Upper lobe of right lung (tissue), 1 donor: ENCODE measurements around the gene CELSR1. TPM values are rescaled to one million over a fixed set of nuclear protein-coding genes. Genes with fewer than 3 reads are reported as not detected.
A peak's percentile ranks its signal among the peaks of the same experiment; 100 is the strongest.

Experiments
- ATAC-seq: fragments of 200-7000 bp; cut with Tn5 transposase; one replicate; pipeline ENCODE4 v1.9.1; 2020; ENCODE audit warnings: mild to moderate bottlenecking, moderate library complexity
- DNase-seq: peaks from one replicate; pipeline ENCODE4 v3.0.0-alpha.2; 2020
- H3K27ac ChIP-seq: fragments of 200-600 bp; one replicate; pipeline ENCODE4 v1.8.0; 2022
- H3K27me3 ChIP-seq: fragments of 200-600 bp; one replicate; pipeline ENCODE4 v1.8.0; 2022; ENCODE audit warnings: mild to moderate bottlenecking
- H3K36me3 ChIP-seq: fragments of 200-600 bp; one replicate; pipeline ENCODE4 v1.8.0; 2022
- H3K4me1 ChIP-seq: fragments of 200-600 bp; one replicate; pipeline ENCODE4 v1.8.0; 2022
- H3K4me3 ChIP-seq: fragments of 200-600 bp; one replicate; pipeline ENCODE4 v1.8.0; 2022; ENCODE audit warnings: mild to moderate bottlenecking
- H3K9me3 ChIP-seq: fragments of 200-600 bp; one replicate; pipeline ENCODE4 v1.8.0; 2022
- intact Hi-C: fragments of 100-400 bp; cut with DNase I; formaldehyde crosslinking; loops from one replicate; pipeline ENCODE4 v1.11.0; 2022
- total RNA-seq: library from RNA; stranded (reverse); fragmentation: NEBNext Ultra II Directional; extraction: Animal tissue kit (Norgen Biotek cat#: 25700); gene quantifications from one replicate; pipeline ENCODE4 v1.2.1, GENCODE V29; 2021
- TF ChIP-seq, protein P1 (sequence below): fragments of 200-600 bp; IDR thresholded peaks from one replicate; pipeline ENCODE4 v1.8.0; 2022; ENCODE audit warnings: antibody characterized with exemption
- donor health status: DM: no; HTN: yes; CAD: no; lungs with severe emphysema.

Gene CELSR1
- total RNA-seq, 1 donor from 2014 or later, result 53.5 TPM

GRCh38 chr22:46576556-46577367 lies 39.3 kb upstream of the CELSR1 start:
- TF ChIP-seq, protein P1, sequence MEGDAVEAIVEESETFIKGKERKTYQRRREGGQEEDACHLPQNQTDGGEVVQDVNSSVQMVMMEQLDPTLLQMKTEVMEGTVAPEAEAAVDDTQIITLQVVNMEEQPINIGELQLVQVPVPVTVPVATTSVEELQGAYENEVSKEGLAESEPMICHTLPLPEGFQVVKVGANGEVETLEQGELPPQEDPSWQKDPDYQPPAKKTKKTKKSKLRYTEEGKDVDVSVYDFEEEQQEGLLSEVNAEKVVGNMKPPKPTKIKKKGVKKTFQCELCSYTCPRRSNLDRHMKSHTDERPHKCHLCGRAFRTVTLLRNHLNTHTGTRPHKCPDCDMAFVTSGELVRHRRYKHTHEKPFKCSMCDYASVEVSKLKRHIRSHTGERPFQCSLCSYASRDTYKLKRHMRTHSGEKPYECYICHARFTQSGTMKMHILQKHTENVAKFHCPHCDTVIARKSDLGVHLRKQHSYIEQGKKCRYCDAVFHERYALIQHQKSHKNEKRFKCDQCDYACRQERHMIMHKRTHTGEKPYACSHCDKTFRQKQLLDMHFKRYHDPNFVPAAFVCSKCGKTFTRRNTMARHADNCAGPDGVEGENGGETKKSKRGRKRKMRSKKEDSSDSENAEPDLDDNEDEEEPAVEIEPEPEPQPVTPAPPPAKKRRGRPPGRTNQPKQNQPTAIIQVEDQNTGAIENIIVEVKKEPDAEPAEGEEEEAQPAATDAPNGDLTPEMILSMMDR, result no peak
- ATAC-seq (peak; percentile 49), DNase-seq (peak; percentile 81)
- Histone ChIP-seq H3K4me1 (peaks cover 55% of the 10 kb centered on the region), H3K9me3 (peaks cover 3% of the 10 kb centered on the region), H3K4me3 (peak overlapping the region; percentile 66), H3K27ac (peak overlapping the region; percentile 63), H3K36me3 (no peaks in the 10 kb centered on the region), H3K27me3 (no peaks in the 10 kb centered on the region)
- intact Hi-C loops, result no loop called here

DNA sequence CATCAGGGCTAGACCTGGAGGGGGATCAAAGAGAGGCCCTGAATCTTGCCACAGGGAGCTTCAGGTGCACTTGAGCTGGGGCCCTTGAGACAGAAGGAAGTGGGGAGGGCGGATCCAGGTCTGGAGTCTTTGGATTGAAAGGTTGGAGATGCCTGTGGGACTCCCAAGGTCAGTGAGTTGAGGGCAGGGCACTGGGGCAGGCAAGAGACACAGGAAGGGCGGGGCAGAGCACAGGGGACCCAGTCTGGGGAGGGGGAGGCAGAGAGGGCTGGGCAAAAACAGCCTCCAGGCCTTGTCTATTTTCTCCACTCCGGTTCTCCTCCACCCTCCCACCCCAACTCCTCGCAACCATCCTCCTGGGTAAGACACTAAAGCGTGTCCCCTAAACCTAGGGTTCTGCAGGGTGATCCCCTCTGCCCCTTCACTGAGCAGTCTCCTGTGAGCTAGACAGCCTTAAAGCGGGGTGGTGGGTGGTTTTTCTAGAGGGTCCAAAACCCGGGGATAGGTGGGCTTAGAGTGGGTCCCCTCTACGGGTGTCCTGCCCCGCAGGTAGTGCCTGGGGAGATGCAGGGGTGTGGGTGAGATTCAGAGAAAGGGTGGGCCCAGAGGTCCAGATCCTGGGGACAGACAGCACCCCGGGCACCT lies 38.6 kb upstream of the CELSR1 start:
- intact Hi-C loops, result no loop called here
- TF ChIP-seq, protein P1, result no peak
- Histone ChIP-seq H3K36me3 (no peaks in the 10 kb centered on the region), H3K4me3 (peak overlapping the region; percentile 59), H3K4me1 (peaks cover 48% of the 10 kb centered on the region), H3K9me3 (peaks cover 10% of the 10 kb centered on the region), H3K27me3 (no peaks in the 10 kb centered on the region), H3K27ac (peak overlapping the region; percentile 63)
- ATAC-seq (peak; percentile 48), DNase-seq (peak; percentile 80)

DNA sequence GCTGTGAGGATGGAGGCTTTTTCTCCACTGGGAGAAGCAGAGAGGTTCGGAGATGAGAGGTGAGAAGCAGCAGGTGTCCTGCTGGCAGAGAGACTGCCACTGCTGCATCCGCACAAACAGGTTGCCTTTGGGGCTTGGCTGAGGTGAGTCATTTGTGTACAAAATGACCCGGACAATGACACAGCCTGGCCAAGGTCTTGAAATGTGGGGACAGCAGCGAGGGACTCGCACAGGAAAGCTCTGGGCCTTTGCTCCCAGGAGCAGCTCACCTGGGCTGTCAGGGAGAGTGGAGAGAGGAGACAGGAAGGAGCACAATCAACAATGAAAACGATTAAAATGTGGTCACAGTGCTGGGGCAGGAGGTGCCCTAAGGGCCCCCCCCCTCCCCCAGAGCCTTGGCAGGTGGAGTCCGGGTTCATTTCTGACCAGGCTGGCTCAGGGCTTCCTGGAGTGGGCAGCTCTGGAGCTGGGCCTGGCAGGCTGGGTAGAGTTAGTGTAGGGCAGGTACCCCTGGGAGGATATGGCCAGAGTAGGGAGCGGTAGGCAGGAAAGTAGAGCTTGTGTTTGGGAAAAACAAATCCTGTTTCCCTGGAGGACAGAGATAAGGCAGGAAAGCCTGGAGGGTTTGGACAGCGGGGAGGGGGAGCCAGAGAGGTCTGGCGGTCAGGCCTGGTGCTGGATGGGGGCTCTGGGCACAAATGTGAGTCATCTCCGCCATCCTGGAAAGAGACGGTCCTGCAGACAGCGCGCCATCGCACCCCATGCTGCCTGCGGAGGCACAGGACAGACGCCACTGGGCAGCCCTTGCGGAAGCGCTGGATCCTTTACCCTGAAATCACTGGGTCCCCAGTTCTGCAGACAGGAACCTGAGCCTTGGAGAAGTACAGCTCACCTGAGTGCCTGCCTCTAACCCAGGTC lies 37.8 kb upstream of the CELSR1 start:
- intact Hi-C loops, result no loop called here
- Histone ChIP-seq H3K9me3 (peaks cover 11% of the 10 kb centered on the region), H3K27me3 (no peaks in the 10 kb centered on the region), H3K36me3 (no peaks in the 10 kb centered on the region), H3K27ac (peak overlapping the region; percentile 63), H3K4me3 (no peak overlapping the region), H3K4me1 (peaks cover 41% of the 10 kb centered on the region)
- ATAC-seq (peak; percentile 15), DNase-seq (peak; percentile 75)
- TF ChIP-seq, protein P1, result no peak

- Histone ChIP-seq H3K36me3 (no peaks in the 10 kb centered on the region), H3K27me3 (no peaks in the 10 kb centered on the region), H3K27ac (no peak overlapping the region), H3K9me3 (peaks cover 11% of the 10 kb centered on the region), H3K4me1 (peaks cover 34% of the 10 kb centered on the region), H3K4me3 (no peak overlapping the region)
- no peak for DNase-seq
- TF ChIP-seq, protein P1, result no peak
- intact Hi-C loops, result no loop called here
- ATAC-seq, result no peak
These were observed 37.1 kb upstream of the CELSR1 start for GRCh38 chr22:46574438-46574992.

- Histone ChIP-seq H3K27ac (no peak overlapping the region), H3K36me3 (no peaks in the 10 kb centered on the region), H3K27me3 (no peaks in the 10 kb centered on the region), H3K9me3 (peaks cover 11% of the 10 kb centered on the region), H3K4me1 (peaks cover 27% of the 10 kb centered on the region), H3K4me3 (no peak overlapping the region)
- intact Hi-C loops, result no loop called here
- TF ChIP-seq, protein P1, result no peak
- peak; percentile 1 for ATAC-seq
- DNase-seq, result peak; percentile 62
These were observed 36.5 kb upstream of the CELSR1 start for GRCh38 chr22:46573781-46574437.
